HFF-Myc (cell line): Measurements from ENCODE around the gene CACNA1C.

ENCODE experiments used
- DNase-seq: peaks from one replicate; pipeline ENCODE4 v3.0.0-alpha.2; 2011; ENCODE audit warnings: low read depth; ENCODE audit errors: extremely low read depth
- H3K4me3 ChIP-seq: replicated peaks from 2 replicates; pipeline ENCODE4 v1.5.1; 2011; ENCODE audit warnings: low read depth, mild to moderate bottlenecking, control low read depth, low read length
- CTCF ChIP-seq: IDR thresholded peaks from 2 replicates; pipeline ENCODE4 v1.5.1; 2012; ENCODE audit warnings: mild to moderate bottlenecking, low read depth, low read length, control low read depth; ENCODE audit errors: missing control alignments

Gene CACNA1C

GRCh38 chr12:2145433-2145998 is 92.7 kb downstream of the CACNA1C start:
- no peak for TF ChIP-seq CTCF
- no peak for DNase-seq

GRCh38 chr12:2147335-2147734 is 94.5 kb downstream of the CACNA1C start:
- no peak overlapping the region for H3K4me3 ChIP-seq
- no peak for DNase-seq
- TF ChIP-seq CTCF: no peak

More at GRCh38 chr12:2145433-2145998, 92.7 kb downstream of the CACNA1C start:
- H3K4me3 ChIP-seq: no peak overlapping the region

GRCh38 chr12:2149091-2149490 is 96.3 kb downstream of the CACNA1C start:
- DNase-seq: no peak
- no peak for TF ChIP-seq CTCF
- H3K4me3 ChIP-seq: no peak overlapping the region

GRCh38 chr12:2150833-2151232 is 98.0 kb downstream of the CACNA1C start:
- no peak overlapping the region for H3K4me3 ChIP-seq
- TF ChIP-seq CTCF: no peak
- no peak for DNase-seq

GRCh38 chr12:2151391-2151790 is 98.6 kb downstream of the CACNA1C start:
- TF ChIP-seq CTCF: no peak
- no peak for DNase-seq
- no peak overlapping the region for H3K4me3 ChIP-seq

GRCh38 chr12:2152134-2152533 is 99.3 kb downstream of the CACNA1C start:
- no peak for TF ChIP-seq CTCF
- DNase-seq: no peak
- no peak overlapping the region for H3K4me3 ChIP-seq

- no peak overlapping the region for H3K4me3 ChIP-seq
- TF ChIP-seq CTCF: no peak
- DNase-seq: no peak
Measured at GRCh38 chr12:2154050-2154449, 101.3 kb downstream of the CACNA1C start.
